Measurements from ENCODE around the gene PRSS3.

DNA sequence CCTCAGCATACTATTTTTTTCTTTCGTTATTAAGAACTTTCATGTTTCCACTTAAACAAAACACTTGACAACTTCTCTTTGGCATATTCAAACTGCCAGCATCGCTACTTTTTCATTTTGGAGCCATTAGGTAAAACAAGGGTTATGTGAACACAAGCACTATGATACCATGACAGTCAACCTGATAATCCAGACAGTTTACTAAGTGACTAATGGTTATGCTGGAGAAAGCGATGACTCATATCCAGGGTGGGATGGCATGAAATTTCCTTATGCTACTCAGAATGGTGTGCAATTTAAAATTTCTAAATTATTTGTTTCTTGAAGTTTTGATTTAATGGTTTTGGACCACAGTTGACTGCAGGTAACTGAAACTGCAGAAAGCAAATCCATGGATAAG is 29.9 kb upstream of the PRSS3 start:
- TF ChIP-seq GATA2 (IDR thresholded peaks at IDR 0.05; ENCODE audit: low read depth, low read length), result no peak
- TF ChIP-seq GATA3 (IDR thresholded peaks at IDR 0.05; ENCODE audit: low read depth, low read length), result no peak

Data from SH-SY5Y (cell line).